HG03060 (cell line): ENCODE data around the gene SHMT2.

Source experiments
- ATAC-seq: cut with Tn5 transposase; IDR thresholded peaks from one replicate; pipeline ENCODE4 v1.9.1; 2021; ENCODE audit warnings: low read depth, moderate number of reproducible peaks; ENCODE audit not compliant: unreplicated experiment

Gene SHMT2

DNA sequence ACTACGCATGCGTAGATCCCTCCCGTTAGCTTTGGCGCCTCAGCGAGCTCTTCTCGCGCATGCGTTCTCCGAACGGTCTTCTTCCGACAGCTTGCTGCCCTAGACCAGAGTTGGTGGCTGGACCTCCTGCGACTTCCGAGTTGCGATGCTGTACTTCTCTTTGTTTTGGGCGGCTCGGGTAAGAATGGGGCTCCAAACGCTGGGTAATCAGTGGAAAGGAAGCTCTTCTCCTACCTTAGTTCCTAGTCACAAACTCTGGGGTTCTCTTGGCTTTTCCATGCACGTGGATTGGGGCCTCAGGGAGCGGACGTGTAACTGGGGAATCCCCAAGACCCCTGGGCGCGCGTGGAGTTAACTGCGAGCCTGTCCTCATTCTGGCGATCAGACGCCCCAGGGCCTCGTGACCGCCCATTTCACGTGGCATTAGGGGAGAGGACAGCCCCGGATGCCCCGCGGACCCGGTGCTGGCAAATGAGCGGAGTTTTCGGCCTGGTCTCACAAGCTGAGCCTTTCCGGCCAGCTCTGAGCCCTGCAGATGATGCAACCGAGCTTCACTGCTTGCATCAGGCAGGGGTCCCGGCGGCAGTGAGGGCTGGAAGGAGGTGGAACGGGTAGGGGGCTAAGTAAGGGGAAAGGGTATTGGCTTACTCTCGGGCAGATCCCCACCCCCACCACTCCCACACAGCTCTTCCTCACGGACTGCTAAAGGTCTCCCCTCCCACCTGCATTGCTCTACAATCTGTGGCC lies at the start of gene SHMT2:
SHMT2 (plus strand) TSS at position 78 of the 747 bp plus-strand sequence; CDS start at position 146, 68 bp downstream.
- peak; percentile 53 for ATAC-seq

DNA sequence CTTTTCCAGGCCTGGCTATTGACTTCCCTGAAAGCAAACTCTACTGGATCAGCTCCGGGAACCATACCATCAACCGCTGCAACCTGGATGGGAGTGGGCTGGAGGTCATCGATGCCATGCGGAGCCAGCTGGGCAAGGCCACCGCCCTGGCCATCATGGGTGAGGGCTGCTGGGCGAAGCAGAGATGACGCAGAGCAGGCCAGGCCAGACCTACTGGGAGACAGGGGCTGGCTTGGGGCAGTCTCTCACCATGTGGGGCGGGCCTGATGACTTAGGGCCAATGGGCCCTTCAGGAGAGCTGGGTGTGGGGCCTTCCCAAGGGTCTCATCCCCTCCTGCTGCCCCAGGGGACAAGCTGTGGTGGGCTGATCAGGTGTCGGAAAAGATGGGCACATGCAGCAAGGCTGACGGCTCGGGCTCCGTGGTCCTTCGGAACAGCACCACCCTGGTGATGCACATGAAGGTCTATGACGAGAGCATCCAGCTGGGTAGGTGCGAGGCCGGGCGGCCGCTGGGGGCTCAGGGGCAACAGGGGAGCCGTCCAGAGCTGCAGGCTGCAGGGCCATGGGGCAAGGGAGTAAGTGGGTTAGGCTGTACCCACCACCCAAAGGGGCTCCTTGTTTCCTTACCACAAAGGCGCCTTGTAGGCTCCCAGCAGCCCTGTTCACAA lies 49.1 kb upstream of the SHMT2 start:
- ATAC-seq: no peak

DNA sequence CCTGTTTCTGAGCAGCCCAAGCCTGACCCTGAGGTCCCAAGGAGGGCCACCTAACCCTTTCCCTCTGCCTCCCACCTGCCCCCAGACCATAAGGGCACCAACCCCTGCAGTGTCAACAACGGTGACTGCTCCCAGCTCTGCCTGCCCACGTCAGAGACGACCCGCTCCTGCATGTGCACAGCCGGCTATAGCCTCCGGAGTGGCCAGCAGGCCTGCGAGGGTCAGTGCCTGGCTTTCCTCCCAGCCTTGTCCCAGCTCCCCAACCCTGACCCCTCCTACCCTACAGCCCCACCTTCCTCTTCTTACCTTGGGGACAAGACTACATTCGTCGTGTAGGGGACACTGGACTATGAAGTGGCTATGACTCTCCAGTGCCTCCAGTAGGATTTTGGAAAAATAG lies 48.4 kb upstream of the SHMT2 start:
- no peak for ATAC-seq

DNA sequence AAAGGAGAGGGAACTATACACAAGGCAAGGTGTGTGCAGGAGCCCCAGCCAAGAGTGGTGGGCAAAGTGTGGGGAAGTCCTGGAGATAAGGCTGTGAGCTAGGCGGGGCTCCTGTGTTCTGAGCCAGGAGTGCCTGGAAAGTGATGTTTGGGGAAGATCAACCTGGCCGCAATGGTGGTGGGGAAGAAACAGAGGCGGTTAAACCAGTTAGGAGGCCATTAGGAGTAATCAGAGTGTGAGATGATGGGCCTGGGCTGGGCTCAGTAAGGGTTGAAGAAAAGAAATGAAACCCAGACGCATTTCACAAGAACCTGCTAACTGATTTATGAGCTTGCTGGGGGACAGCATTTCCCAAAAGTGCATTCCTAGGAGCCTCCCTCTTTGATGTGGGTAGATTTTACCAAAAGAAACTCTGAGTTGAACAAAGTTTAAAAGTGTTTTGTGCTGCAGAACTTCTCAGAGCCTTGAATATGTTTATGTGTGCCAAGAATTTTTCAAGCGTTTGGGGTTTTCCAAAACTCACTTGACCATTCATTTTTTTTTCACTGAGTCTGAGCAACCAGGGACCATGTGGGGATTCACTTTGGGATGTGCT lies 47.9 kb upstream of the SHMT2 start:
- ATAC-seq: no peak

DNA sequence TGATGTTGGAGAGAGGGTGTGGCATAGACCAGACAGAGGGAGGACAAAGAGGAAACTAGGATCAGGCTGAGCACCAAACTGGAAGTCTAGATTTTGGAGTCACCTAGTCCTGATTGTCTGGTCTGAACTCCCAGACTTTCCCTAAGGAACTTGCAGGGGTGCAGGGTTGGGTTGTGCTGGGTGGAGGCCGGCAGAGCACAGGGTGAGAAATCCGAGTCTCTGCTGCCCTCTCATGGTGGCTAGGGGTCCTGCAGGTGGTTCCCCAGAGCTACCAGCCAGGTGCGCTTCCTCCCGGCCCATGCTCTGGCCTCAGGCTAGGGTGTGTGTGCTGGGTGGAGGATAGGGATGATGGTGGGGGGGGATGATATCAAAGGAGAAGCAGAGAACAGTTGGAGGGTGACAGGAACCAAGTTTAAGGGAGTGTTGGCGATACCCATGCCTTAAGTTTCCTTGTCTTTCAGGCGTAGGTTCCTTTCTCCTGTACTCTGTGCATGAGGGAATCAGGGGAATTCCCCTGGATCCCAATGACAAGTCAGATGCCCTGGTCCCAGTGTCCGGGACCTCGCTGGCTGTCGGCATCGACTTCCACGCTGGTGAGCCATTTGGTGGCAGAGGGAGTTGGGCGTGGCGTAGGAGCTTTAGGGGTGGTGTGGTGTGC lies 46.5 kb upstream of the SHMT2 start:
- ATAC-seq: no peak

DNA sequence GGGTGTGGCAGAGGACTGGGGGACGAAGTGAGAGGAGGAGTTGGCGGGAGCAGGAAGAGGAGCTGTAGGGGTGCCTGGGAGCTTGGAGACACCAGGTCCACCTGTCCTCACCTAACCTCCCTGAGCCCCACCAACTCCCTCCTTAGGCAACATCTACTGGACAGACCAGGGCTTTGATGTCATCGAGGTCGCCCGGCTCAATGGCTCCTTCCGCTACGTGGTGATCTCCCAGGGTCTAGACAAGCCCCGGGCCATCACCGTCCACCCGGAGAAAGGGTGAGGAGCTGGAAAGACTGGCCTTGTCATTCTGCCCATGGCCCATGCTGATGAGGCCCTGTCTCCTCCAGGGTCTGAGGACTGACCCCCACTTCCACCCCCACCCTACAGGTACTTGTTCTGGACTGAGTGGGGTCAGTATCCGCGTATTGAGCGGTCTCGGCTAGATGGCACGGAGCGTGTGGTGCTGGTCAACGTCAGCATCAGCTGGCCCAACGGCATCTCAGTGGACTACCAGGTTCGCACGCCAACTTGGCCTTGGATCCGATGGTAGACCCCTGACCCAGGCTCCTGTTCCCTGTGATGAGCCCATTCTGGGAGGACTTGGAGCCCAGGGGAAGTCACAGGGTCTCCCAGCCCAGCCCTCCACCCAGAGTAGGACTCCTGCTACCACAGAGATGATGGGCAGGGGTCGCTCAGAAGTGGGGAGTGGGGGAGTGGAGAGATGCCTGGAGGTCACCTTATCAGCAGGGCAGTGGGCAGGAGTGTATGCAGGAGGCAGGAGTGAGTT lies 45.4 kb upstream of the SHMT2 start:
- no peak for ATAC-seq

DNA sequence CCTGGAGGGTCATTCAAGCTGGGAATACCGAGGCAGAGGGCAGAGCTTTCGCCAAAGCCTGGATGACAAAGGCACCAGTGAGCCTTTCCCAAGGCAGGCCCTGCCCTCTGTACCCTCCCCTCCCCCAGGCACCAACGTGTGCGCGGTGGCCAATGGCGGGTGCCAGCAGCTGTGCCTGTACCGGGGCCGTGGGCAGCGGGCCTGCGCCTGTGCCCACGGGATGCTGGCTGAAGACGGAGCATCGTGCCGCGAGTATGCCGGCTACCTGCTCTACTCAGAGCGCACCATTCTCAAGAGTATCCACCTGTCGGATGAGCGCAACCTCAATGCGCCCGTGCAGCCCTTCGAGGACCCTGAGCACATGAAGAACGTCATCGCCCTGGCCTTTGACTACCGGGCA lies 44.1 kb upstream of the SHMT2 start:
- no peak for ATAC-seq

DNA sequence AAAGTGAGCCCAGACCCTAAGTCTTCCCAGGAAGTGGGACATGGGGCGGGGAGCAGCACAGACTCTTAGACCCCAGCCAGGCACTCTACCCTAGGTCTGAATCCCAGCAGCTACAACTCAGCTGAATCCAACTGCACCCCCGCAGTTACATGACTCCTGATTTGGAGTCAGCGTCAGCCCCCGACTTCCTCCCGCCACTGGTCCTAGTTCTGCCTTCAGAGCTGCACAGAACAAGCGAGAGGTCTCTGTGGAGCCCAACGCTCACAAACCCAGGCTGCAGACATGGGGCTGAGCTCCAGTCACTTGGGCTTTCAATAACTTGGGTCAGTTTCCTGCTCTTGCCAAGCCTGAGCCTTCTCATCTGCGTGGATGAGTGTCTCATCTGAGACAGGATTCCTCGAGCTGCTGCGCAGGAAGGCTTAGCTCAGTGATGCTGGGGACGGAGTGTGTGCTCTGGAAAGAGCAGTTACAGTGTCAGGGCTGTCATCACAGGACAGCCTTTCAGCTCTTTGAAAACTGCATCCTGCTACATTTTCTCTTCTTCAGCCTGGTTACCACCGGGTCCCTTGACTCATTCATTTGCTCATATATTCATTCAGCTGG lies 43.5 kb upstream of the SHMT2 start:
- ATAC-seq: no peak

DNA sequence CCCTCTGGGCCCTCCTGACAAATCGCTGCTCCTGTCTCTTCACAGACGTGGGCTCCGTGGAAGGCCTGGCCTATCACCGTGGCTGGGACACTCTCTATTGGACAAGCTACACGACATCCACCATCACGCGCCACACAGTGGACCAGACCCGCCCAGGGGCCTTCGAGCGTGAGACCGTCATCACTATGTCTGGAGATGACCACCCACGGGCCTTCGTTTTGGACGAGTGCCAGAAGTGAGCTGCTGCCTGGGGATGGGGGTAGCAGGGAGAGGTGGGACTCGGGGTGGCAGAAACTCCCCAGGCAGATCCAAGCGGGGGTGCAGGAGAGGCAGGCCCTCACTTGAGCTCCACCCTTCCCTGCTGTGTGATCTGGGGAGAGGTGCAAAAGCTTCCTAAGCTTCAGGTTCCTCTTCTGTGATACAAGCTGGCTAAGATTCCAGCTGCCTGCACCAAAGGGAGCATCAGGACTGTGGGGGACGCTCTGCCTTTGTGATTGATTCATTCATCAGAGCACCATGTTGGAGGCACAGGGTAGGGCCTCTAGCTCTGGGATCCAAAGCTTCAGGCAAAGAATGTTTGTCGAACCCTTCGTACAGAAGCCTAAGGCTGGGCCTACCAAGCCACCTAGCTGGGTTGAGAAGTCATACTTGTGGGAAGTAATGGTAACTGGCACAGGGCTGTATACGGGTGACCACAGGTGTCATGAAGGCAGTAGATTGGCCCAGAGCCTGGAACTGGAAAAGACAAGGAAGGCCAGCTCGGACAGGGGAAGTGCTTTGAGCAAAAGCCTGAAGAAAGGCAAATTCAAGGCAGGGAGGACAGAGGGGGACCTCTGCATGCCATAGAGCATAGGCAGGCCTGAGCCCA lies 42.1 kb upstream of the SHMT2 start:
- no peak for ATAC-seq

DNA sequence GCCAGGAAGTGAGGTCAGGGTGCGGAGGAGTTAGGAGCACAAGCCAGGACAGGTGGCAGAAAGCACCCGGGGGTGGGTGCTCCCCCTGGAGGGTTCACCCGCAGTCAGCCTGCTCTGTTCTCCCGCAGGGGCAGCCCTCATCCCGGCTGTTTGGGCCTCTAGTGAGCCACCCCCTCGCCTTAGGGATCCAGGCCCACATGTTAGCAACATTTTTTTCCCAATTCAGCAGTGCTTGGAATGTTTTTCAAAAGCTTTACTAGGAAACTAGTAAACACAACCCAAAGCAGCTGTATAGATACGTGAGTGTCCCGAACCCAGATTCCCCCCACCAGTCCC lies 41.5 kb upstream of the SHMT2 start:
- ATAC-seq: no peak

DNA sequence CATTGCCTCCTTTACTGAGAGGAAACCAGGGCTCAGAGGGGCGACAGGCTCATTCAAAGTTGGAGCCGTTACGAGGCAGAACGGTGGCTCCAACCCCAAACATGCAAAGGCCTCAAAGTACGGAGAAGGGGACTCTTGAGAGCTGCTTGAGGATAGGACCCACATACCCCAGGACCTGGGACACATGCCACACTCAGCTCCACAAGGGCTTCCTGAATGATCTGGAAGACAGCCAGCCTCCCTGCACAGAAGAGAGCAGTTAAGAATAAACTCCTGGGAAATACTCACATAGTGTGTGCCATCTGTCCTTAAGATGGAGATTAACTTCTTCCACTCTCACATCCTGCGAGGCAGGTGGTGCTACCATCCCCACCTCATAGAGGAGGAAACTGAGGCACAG lies 39.5 kb upstream of the SHMT2 start:
- ATAC-seq: no peak

DNA sequence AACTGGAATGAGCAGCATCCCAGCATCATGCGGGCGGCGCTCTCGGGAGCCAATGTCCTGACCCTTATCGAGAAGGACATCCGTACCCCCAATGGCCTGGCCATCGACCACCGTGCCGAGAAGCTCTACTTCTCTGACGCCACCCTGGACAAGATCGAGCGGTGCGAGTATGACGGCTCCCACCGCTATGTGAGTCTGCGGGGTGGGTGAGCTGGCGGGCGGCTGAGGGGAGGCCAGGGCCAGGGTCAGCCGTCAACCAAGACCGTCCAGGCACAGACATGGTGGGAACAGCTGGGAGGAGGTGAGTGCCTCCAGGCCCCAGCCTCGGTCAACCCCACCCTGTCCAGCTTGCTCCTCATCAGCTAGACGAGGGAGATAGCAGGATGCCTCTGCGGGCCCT lies 38.7 kb upstream of the SHMT2 start:
- no peak for ATAC-seq

DNA sequence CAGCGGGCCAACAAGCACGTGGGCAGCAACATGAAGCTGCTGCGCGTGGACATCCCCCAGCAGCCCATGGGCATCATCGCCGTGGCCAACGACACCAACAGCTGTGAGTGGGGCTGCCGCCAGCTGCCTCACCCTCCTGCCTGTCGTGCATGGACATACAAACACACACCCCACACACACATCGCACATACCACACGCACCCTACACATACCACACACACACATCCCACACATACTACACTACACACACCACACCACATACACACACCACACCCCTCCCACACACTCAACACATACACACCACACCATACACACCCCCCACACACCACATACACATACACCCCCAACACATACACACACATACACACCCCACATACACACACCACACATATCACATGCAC lies 38.1 kb upstream of the SHMT2 start:
- no peak for ATAC-seq

DNA sequence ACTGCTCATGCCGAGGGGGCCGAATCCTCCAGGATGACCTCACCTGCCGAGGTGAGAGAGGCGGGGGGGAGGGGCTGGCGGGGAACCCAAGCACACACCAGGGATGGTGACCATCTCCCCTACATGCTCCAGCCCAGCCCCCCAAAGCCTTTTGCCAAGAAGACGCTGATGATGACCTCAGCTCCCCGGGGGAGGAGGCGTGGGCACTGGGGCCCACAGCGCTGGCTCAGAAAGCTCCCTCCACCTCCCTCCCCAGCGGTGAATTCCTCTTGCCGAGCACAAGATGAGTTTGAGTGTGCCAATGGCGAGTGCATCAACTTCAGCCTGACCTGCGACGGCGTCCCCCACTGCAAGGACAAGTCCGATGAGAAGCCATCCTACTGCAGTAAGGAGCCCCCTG lies 36.6 kb upstream of the SHMT2 start:
- ATAC-seq: no peak

DNA sequence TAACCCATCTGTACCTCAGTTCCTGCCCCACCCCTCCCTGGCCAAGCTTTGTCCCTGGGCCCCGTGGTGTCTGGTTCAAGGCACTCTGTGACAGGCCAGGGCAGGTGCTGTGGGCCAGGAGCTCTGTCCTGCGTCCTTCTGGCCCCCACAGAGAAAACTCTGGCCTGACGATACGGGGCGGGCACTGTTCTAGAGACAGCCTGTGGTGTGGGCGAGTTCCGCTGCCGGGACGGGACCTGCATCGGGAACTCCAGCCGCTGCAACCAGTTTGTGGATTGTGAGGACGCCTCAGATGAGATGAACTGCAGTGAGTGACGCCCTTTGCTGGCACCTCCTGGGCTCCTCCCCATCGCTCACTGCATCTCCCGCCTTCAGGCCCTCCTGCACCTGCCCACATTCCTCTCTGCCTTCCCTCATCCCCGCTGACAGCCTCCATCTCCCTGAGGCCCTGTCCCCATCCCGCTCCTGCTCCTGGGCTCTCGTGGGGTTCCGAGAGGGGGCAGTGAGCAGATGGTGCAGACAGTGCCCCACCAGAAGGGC lies 35.7 kb upstream of the SHMT2 start:
- ATAC-seq: no peak

DNA sequence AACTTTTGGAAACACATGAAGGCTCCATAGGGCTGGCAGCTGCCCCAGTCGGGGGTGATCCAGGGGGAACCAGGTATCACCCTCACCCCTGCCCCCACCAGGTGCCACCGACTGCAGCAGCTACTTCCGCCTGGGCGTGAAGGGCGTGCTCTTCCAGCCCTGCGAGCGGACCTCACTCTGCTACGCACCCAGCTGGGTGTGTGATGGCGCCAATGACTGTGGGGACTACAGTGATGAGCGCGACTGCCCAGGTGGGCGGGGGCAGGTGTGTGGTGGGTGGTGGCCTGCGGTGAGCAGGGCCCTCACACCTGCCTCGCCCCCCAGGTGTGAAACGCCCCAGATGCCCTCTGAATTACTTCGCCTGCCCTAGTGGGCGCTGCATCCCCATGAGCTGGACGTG lies 35.3 kb upstream of the SHMT2 start:
- no peak for ATAC-seq

DNA sequence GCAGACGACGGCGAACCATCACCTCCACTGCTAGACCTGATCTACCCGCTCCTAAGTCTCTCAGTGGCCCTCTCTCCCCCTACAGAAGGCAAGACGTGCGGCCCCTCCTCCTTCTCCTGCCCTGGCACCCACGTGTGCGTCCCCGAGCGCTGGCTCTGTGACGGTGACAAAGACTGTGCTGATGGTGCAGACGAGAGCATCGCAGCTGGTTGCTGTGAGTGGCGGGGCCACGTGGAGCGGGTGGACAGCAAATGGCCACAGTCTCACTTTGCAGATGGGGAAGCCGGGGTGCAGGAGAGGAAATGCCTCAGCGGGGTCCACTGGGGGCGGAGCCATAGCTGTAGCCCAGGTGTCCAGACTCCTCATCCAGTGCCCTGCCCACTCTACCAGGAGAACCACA lies 34.3 kb upstream of the SHMT2 start:
- ATAC-seq: no peak

DNA sequence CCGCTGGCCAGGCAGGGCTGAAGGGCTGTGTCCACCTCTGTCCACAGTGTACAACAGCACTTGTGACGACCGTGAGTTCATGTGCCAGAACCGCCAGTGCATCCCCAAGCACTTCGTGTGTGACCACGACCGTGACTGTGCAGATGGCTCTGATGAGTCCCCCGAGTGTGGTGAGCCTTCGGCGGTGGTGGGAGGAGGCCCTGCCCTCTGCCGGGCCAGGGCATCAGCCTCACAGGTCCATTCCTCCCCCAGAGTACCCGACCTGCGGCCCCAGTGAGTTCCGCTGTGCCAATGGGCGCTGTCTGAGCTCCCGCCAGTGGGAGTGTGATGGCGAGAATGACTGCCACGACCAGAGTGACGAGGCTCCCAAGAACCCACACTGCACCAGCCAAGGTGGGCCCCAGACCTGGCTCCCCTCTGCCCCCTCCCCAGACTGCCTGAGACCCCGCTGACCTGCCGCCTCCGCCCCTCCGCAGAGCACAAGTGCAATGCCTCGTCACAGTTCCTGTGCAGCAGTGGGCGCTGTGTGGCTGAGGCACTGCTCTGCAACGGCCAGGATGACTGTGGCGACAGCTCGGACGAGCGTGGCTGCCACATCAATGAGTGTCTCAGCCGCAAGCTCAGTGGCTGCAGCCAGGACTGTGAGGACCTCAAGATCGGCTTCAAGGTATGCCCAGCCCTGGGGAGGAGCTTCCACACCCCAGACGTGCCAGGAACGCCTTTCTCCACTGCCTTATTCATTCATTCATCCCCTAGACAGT lies 33.7 kb upstream of the SHMT2 start:
- ATAC-seq: no peak
